Measurements from ENCODE around the gene SLC9A3.

The SLC9A3 gene

GRCh38 chr5:530001-530955 is 6.0 kb upstream of the SLC9A3 start:
- Histone ChIP-seq H3K9me3 (ENCODE audit: control extremely low read depth in 1 of 5, control insufficient read depth in 4 of 5, insufficient read depth in 2 of 5, low read depth in 1 of 5, low read length in 4 of 5) (no peaks in the 10 kb centered on the region), H3K36me3 (ENCODE audit: control insufficient read depth in 4 of 4, insufficient read depth in 4 of 4, low read length in 3 of 4) (no peaks in the 10 kb centered on the region), H3K27ac (ENCODE audit: insufficient read depth in 1 of 2, low read depth in 1 of 2, low read length in 2 of 2, poor library complexity in 1 of 2, severe bottlenecking in 2 of 2) (no peak overlapping the region), H3K4me1 (ENCODE audit: control extremely low read depth in 1 of 4, control insufficient read depth in 4 of 4, insufficient read depth in 4 of 4, low read length in 3 of 4) (peaks cover 7 to 43% (median 34%) of the 10 kb centered on the region in 4 experiments), H3K4me3 (ENCODE audit: control insufficient read depth in 1 of 7, extremely low read depth in 1 of 7, insufficient read depth in 4 of 7, low read depth in 2 of 7, low read length in 6 of 7) (no peak overlapping the region), H3K27me3 (replicated peaks in 2 of 5; ENCODE audit: control insufficient read depth in 4 of 5, insufficient read depth in 5 of 5, low read length in 4 of 5) (peaks cover 2 to 94% (median 51%) of the 10 kb centered on the region in 5 experiments)
- WGBS (ENCODE audit: insufficient coverage): 68% methylated on average over 23 of the region's 24 CpGs
- peak; percentile 44 to 72 (median 70) for DNase-seq
- ChIA-PET POLR2A (interaction anchor here (0.6 kb wide), 1 partner anchor 59 kb away, joined by 3 read pairs; no protein-coding TSS in a partner anchor), CTCF (interaction anchor here (1.2 to 1.5 kb wide), 3 partner anchors 12 to 57 kb away, joined by 3 to 6 read pairs (median 3); no protein-coding TSS in a partner anchor)

DNA sequence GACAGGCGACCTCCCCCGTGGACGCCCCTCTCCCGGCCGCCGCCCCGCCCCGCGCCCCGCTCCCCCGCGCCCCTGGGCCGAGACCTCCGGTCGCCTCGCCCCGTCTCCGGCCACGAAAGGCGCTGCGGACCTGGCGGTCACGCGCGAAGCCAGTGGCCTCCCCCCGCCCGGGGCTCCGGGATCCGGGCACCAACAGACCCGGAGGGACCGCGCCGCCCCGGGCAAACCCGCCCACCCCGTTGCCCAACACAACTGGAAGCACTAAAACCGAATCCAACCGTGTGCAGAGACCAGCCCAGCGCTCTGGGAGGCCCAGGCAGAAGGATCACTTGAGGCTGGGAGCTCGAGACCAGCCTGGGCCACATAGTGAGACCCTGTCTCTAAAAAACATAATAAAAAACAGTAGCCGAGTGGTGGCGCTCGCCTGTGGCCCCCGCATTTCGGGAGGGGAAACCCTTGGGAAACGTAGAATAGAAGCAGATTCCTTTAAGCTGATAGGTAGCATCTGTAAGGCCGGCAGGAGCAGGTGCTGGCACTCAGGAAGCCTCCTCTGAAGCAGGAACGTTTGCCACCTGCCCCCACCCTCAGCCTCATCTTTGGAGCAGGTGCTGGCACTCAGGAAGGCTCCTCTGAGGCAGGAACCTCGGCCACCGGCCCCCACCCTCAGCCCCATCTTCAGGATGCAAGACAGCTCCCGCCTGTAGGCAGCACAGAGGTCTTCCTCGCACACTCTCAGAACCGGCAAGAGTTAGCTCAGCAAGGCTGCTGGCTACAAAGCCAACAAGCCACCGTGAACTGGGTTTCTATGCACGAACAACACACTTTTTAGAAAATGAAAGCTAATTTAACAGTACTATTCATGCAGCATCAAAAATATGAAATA is 4.6 kb upstream of the SLC9A3 start:
- POLR2A ChIA-PET: no interaction called here
- H3K4me3 ChIP-seq (ENCODE audit: control insufficient read depth in 1 of 7, extremely low read depth in 1 of 7, insufficient read depth in 4 of 7, low read depth in 2 of 7, low read length in 6 of 7): no peak overlapping the region
- H3K36me3 ChIP-seq (ENCODE audit: control insufficient read depth in 4 of 4, insufficient read depth in 4 of 4, low read length in 3 of 4): no peaks in the 10 kb centered on the region
- DNase-seq: peak in 2 of 3 donors; percentile 22 to 33
- CTCF ChIA-PET: interaction anchor here (1.5 kb wide), 2 partner anchors 52 to 55 kb away, joined by 3 to 6 read pairs; no protein-coding TSS in a partner anchor
- peaks cover 7 to 47% (median 39%) of the 10 kb centered on the region in 4 experiments for H3K4me1 ChIP-seq (ENCODE audit: control extremely low read depth in 1 of 4, control insufficient read depth in 4 of 4, insufficient read depth in 4 of 4, low read length in 3 of 4)
- H3K9me3 ChIP-seq (ENCODE audit: control extremely low read depth in 1 of 5, control insufficient read depth in 4 of 5, insufficient read depth in 2 of 5, low read depth in 1 of 5, low read length in 4 of 5): no peaks in the 10 kb centered on the region
- peaks cover 2 to 93% (median 49%) of the 10 kb centered on the region in 5 experiments for H3K27me3 ChIP-seq (replicated peaks in 2 of 5; ENCODE audit: control insufficient read depth in 4 of 5, insufficient read depth in 5 of 5, low read length in 4 of 5)
- 7% methylated on average over 34 of the region's 55 CpGs for WGBS (ENCODE audit: insufficient coverage)
- no peak overlapping the region for H3K27ac ChIP-seq (ENCODE audit: insufficient read depth in 1 of 2, low read depth in 1 of 2, low read length in 2 of 2, poor library complexity in 1 of 2, severe bottlenecking in 2 of 2)

GRCh38 chr5:527646-528628 is 3.7 kb upstream of the SLC9A3 start:
- peak in 2 of 3 donors; percentile 33 to 45 for DNase-seq

GRCh38 chr5:526456-527088 is 2.3 kb upstream of the SLC9A3 start:
- Histone ChIP-seq H3K27me3 (replicated peaks in 2 of 5; ENCODE audit: control insufficient read depth in 4 of 5, insufficient read depth in 5 of 5, low read length in 4 of 5) (peaks cover 2 to 93% (median 43%) of the 10 kb centered on the region in 5 experiments), H3K27ac (ENCODE audit: insufficient read depth in 1 of 2, low read depth in 1 of 2, low read length in 2 of 2, poor library complexity in 1 of 2, severe bottlenecking in 2 of 2) (no peak overlapping the region), H3K9me3 (ENCODE audit: control extremely low read depth in 1 of 5, control insufficient read depth in 4 of 5, insufficient read depth in 2 of 5, low read depth in 1 of 5, low read length in 4 of 5) (no peaks in the 10 kb centered on the region), H3K36me3 (ENCODE audit: control insufficient read depth in 4 of 4, insufficient read depth in 4 of 4, low read length in 3 of 4) (no peaks in the 10 kb centered on the region), H3K4me3 (ENCODE audit: control insufficient read depth in 1 of 7, extremely low read depth in 1 of 7, insufficient read depth in 4 of 7, low read depth in 2 of 7, low read length in 6 of 7) (no peak overlapping the region), H3K4me1 (ENCODE audit: control extremely low read depth in 1 of 4, control insufficient read depth in 4 of 4, insufficient read depth in 4 of 4, low read length in 3 of 4) (peaks cover 7 to 56% (median 45%) of the 10 kb centered on the region in 4 experiments)
- DNase-seq: no peak
- ChIA-PET CTCF (interaction anchor here (1.4 to 2.0 kb wide), 2 partner anchors 13 to 79 kb away, joined by 4 to 9 read pairs; no protein-coding TSS in a partner anchor), POLR2A (no interaction called here)
- WGBS (ENCODE audit: insufficient coverage): 53% methylated on average over 12 of the region's 14 CpGs

More at GRCh38 chr5:527646-528628, 3.7 kb upstream of the SLC9A3 start:
- POLR2A ChIA-PET: no interaction called here
- Histone ChIP-seq H3K4me1 (ENCODE audit: control extremely low read depth in 1 of 4, control insufficient read depth in 4 of 4, insufficient read depth in 4 of 4, low read length in 3 of 4) (peaks cover 7 to 56% (median 44%) of the 10 kb centered on the region in 4 experiments), H3K9me3 (ENCODE audit: control extremely low read depth in 1 of 5, control insufficient read depth in 4 of 5, insufficient read depth in 2 of 5, low read depth in 1 of 5, low read length in 4 of 5) (no peaks in the 10 kb centered on the region), H3K27ac (ENCODE audit: insufficient read depth in 1 of 2, low read depth in 1 of 2, low read length in 2 of 2, poor library complexity in 1 of 2, severe bottlenecking in 2 of 2) (no peak overlapping the region), H3K36me3 (ENCODE audit: control insufficient read depth in 4 of 4, insufficient read depth in 4 of 4, low read length in 3 of 4) (no peaks in the 10 kb centered on the region), H3K4me3 (ENCODE audit: control insufficient read depth in 1 of 7, extremely low read depth in 1 of 7, insufficient read depth in 4 of 7, low read depth in 2 of 7, low read length in 6 of 7) (peak overlapping the region in 2 of 7 experiments; percentile 16 to 19), H3K27me3 (replicated peaks in 2 of 5; ENCODE audit: control insufficient read depth in 4 of 5, insufficient read depth in 5 of 5, low read length in 4 of 5) (peaks cover 2 to 93% (median 52%) of the 10 kb centered on the region in 5 experiments)
- CTCF ChIA-PET: interaction anchor here (1.0 to 1.4 kb wide), 2 partner anchors 13 to 81 kb away, joined by 3 to 4 read pairs; no protein-coding TSS in a partner anchor
- 26% methylated on average over 32 of the region's 66 CpGs for WGBS (ENCODE audit: insufficient coverage)

- Histone ChIP-seq H3K36me3 (ENCODE audit: control insufficient read depth in 4 of 4, insufficient read depth in 4 of 4, low read length in 3 of 4) (no peaks in the 10 kb centered on the region), H3K27ac (ENCODE audit: insufficient read depth in 1 of 2, low read depth in 1 of 2, low read length in 2 of 2, poor library complexity in 1 of 2, severe bottlenecking in 2 of 2) (no peak overlapping the region), H3K9me3 (ENCODE audit: control extremely low read depth in 1 of 5, control insufficient read depth in 4 of 5, insufficient read depth in 2 of 5, low read depth in 1 of 5, low read length in 4 of 5) (no peaks in the 10 kb centered on the region), H3K27me3 (replicated peaks in 2 of 5; ENCODE audit: control insufficient read depth in 4 of 5, insufficient read depth in 5 of 5, low read length in 4 of 5) (peaks cover 2 to 93% (median 46%) of the 10 kb centered on the region in 5 experiments), H3K4me1 (ENCODE audit: control extremely low read depth in 1 of 4, control insufficient read depth in 4 of 4, insufficient read depth in 4 of 4, low read length in 3 of 4) (peaks cover 7 to 51% (median 41%) of the 10 kb centered on the region in 4 experiments), H3K4me3 (ENCODE audit: control insufficient read depth in 1 of 7, extremely low read depth in 1 of 7, insufficient read depth in 4 of 7, low read depth in 2 of 7, low read length in 6 of 7) (no peak overlapping the region)
- ChIA-PET POLR2A (interaction anchor here (0.6 kb wide), 1 partner anchor 83 kb away, joined by 3 read pairs; the partner anchor contains the start of gene EXOC3), CTCF (interaction anchor here (1.1 to 2.0 kb wide), 3 partner anchors 13 to 79 kb away, joined by 4 to 9 read pairs (median 5); no protein-coding TSS in a partner anchor)
- no peak for DNase-seq
- WGBS (ENCODE audit: insufficient coverage): 56% methylated on average over 9 of the region's 9 CpGs
These were observed 1.7 kb upstream of the SLC9A3 start for GRCh38 chr5:525916-526315.
